ENCODE measurements around the gene BCL2. TPM values are rescaled to one million over a fixed set of nuclear protein-coding genes. Genes with fewer than 3 reads are reported as not detected.
A peak's percentile ranks its signal among the peaks of the same experiment; 100 is the strongest.

BCL2 gene
- total RNA-seq, 2 donors from 2014 or later = 56.5 to 83.5 TPM

DNA sequence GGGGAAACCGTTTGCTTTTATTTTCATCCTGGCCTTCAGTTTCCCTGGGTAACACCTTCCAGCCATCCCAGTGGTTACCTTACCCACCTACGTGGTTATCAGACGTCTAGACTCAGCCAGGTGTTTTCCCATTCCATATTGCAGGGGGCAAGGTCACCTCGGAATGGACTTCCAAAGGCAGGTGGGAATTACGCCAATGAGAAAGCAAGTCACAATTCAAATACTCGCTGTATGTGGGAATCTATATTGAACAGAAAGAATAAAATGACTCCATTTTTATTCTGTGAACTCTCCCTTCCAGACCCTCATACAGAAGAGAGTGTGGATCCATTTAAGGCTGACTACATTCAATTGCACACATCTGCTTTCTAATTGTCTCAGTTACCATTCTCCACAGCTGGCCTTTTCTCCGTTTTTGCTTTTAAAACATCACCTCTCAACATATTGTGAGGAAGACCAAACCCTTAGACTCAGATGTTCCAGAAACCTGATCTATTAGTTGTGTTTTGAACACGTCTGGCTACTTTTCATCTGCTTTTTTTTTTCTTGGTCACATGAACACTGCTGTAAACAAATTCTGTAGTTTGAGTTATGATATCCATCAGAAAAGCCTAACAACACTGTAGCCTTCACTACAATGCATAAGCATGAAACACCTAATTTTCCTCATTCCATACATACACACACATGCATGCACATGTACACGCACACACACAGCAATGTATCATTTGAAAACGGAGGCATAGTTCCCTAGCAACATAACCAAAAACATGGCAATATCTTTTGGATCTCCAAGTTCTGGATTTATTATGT lies 59.8 kb downstream of the BCL2 start:
- peak overlapping the region; percentile 37 to 82 for H3K27ac Mint-ChIP-seq

DNA sequence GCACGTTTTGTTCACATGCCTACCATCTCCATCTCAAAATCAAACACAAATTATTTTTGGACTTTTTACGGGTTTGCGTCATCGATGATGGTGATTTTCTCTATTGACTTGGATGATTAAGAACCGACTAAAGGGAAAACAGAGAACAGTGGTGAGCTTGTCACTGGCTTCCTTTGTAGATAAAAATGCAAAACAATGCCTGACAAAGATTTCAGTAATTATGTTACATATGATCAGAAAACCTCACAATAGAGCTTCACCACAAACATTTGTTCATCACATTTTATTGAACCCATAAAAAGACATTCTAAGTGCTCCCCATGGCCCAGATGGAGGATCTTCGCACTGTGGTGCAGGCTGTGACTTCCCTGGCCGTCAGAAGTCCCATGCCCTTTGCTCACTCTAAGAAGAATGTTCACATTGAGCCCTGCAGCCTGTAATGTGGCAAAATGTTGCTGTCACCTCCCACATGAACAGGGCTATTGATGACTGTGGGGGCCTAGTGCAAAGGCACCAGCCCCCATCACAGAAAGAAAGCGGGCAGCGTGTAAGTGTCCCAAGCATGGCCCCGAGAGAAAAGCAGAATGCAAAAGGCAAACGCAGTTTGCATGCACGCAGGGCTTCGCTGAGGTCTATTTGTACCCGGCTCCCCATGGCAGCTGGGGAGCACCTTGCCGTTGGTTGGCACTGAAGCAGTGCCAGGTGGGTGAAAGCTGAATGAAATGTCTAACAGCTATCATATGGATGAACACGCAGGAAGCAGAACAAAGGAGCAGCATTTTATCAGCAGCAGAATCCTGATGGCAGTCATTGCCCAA lies 60.6 kb downstream of the BCL2 start:
- peak overlapping the region; percentile 37 to 46 for H3K27ac Mint-ChIP-seq

More for the DNA sequence above, 59.8 kb downstream of the BCL2 start:
- H3K36me3 Mint-ChIP-seq = peaks cover 12 to 55% of the 10 kb centered on the region in 2 donors
- peaks cover 1 to 7% of the 10 kb centered on the region in 2 donors for H3K9me3 Mint-ChIP-seq
- no peak for DNase-seq (ENCODE audit: low spot score in 2 of 2)
- ATAC-seq = peak in 1 of 2 donors; percentile 50

DNA sequence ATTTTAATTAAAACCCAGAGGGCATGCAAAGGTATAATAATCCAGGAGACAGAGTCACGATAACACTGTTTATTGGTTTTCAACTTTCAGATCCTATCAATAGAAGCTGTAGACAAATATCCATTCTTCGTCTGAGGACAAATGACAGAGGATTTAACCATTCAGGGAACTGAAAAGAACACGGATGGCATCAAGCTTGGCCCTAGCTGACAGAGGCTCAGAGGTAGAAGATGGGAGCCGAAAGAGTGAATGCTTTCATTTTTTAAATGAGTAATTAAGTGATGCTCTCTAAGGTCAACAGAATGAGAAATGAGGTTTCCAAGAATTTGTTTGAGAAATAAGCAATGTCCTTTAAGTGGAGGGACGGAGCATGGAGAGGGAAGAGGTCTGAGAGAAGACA lies 62.1 kb downstream of the BCL2 start:
- peak overlapping the region; percentile 27 to 73 for H3K27ac Mint-ChIP-seq
- no peak for ATAC-seq

More for the DNA sequence above, 60.6 kb downstream of the BCL2 start:
- ATAC-seq (peak in 1 of 2 donors; percentile 32), DNase-seq (ENCODE audit: low spot score in 2 of 2) (no peak)
- peaks cover 4 to 10% of the 10 kb centered on the region in 2 donors for H3K9me3 Mint-ChIP-seq
- peaks cover 16 to 61% of the 10 kb centered on the region in 2 donors for H3K36me3 Mint-ChIP-seq

DNA sequence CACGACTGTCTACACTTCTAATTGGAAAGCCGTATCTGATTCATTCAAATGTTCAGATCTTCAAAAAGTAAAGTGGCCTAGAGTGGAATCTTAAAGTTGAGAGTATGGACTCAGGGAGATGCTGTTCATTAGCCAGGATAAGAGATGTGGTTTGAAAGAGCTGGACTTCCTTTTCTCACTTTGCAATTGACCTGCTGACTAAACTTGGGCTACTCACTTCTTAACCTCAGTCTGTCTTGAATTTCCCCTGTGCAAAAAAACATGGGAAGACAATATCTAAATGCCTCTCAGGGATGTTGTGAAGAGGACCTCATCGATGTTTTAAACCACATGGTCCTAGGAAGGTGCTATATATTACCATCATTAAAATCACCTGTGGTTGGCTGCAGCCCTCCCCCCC lies 64.1 kb downstream of the BCL2 start:
- peaks cover 8 to 17% of the 10 kb centered on the region in 2 donors for H3K9me3 Mint-ChIP-seq
- DNase-seq (ENCODE audit: low spot score in 2 of 2) = no peak
- peak in 1 of 2 donors; percentile 58 for ATAC-seq
- H3K27ac Mint-ChIP-seq = no peak overlapping the region
- peaks cover 24 to 75% of the 10 kb centered on the region in 2 donors for H3K36me3 Mint-ChIP-seq

More for the DNA sequence above, 62.1 kb downstream of the BCL2 start:
- no peak for DNase-seq (ENCODE audit: low spot score in 2 of 2)
- Mint-ChIP-seq H3K9me3 (peaks cover 6 to 14% of the 10 kb centered on the region in 2 donors), H3K36me3 (peaks cover 22 to 72% of the 10 kb centered on the region in 2 donors)

- DNase-seq (ENCODE audit: low spot score in 2 of 2) = no peak
- ATAC-seq = peak in 1 of 2 donors; percentile 65
- Mint-ChIP-seq H3K27ac (no peak overlapping the region), H3K9me3 (peaks cover 8 to 17% of the 10 kb centered on the region in 2 donors), H3K36me3 (peaks cover 24 to 77% of the 10 kb centered on the region in 2 donors)
Observed at GRCh38 chr18:63254716-63255399, 64.7 kb downstream of the BCL2 start.

DNA sequence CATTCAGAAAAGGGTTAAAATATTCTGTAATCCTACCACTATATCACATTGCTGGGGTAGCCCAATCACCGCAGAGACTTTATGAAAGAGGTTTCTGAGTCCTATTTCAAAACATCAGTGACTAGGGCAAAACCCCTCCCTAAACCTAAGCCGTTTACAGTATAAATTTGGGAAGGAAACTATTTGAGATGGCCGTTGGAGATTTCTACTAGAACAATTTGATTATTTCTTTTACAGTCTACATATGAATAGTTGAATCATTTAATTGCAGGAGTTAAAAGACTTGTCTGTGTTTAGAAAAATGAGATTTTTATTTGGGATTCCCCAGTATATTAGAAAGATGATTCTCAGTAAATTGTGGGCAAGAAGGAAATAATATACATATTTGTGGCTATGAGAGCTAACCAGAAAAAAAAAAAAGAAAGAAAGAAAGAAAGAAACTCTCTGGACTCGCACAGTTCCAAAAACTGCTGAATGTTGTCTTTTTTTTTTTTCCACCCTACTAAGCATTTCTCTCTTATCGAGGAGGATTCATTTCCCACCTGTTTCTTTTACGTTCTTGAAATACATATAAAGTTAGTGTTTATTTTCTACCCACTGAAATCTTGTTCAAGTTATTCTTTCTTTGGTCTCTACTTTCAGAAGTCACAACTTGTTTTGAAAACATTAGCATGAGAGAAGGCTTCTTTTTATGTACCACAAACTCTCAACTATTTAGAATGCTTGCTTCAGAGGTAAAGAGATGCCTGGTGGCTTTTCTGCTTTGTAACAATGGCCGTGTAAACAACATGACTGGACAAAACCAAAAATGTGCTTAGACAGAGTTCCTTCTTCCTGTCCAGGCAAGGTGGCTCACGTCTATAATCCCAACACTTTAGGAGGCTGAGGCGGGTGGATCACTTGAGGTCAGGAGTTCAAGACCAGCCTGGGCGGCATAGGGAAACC lies 65.9 kb downstream of the BCL2 start:
- Mint-ChIP-seq H3K36me3 (peaks cover 22 to 80% of the 10 kb centered on the region in 2 donors), H3K27ac (peak overlapping the region; percentile 18 to 32), H3K9me3 (peaks cover 8 to 20% of the 10 kb centered on the region in 2 donors)
- no peak for DNase-seq (ENCODE audit: low spot score in 2 of 2)
- ATAC-seq = peak in 1 of 2 donors; percentile 17

GRCh38 chr18:63253014-63253413 lies 66.6 kb downstream of the BCL2 start:
- ATAC-seq = no peak
- DNase-seq (ENCODE audit: low spot score in 2 of 2) = no peak
- H3K36me3 Mint-ChIP-seq = peaks cover 22 to 82% of the 10 kb centered on the region in 2 donors
- peaks cover 8 to 20% of the 10 kb centered on the region in 2 donors for H3K9me3 Mint-ChIP-seq
- no peak overlapping the region for H3K27ac Mint-ChIP-seq

- Mint-ChIP-seq H3K36me3 (peaks cover 16 to 78% of the 10 kb centered on the region in 2 donors), H3K27ac (peak overlapping the region in 1 of 2 donors; percentile 45), H3K9me3 (peaks cover 7 to 20% of the 10 kb centered on the region in 2 donors)
- ATAC-seq (peak; percentile 39 to 71), DNase-seq (ENCODE audit: low spot score in 2 of 2) (no peak)
Observed at GRCh38 chr18:63249771-63250170, 69.8 kb downstream of the BCL2 start.

- DNase-seq (ENCODE audit: low spot score in 2 of 2) (no peak), ATAC-seq (no peak)
- Mint-ChIP-seq H3K9me3 (peaks cover 4 to 17% of the 10 kb centered on the region in 2 donors), H3K27ac (no peak overlapping the region), H3K36me3 (peaks cover 12 to 66% of the 10 kb centered on the region in 2 donors)
Observed at GRCh38 chr18:63247926-63248325, 71.6 kb downstream of the BCL2 start.

DNA sequence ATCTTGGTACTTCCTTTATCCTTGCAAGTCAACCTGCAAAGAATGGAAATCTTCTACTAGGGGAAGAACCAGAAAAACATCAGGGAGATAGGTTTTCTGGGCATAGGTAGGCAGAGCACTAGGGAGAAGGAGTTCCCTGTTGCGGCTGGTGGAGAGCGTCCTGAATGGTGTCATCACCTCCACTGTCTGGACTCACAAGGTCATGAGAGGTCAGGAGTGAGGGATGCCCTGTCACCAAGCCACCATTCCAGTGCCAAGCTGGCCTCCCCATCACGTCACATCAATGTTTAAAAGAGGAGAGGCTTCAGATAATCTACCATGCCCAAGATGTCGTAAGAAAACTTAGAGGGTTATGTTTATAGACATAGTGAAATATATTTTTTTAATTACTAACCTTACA lies 72.1 kb downstream of the BCL2 start:
- peaks cover 12 to 62% of the 10 kb centered on the region in 2 donors for H3K36me3 Mint-ChIP-seq
- no peak overlapping the region for H3K27ac Mint-ChIP-seq
- DNase-seq (ENCODE audit: low spot score in 2 of 2) (no peak), ATAC-seq (no peak)
- peaks cover 2 to 14% of the 10 kb centered on the region in 2 donors for H3K9me3 Mint-ChIP-seq

- DNase-seq (ENCODE audit: low spot score in 2 of 2) = no peak
- Mint-ChIP-seq H3K36me3 (peaks cover 19 to 67% of the 10 kb centered on the region in 2 donors), H3K27ac (peak overlapping the region in 1 of 2 donors; percentile 60)
Observed at GRCh38 chr18:63245600-63245999, 74.0 kb downstream of the BCL2 start.

DNA sequence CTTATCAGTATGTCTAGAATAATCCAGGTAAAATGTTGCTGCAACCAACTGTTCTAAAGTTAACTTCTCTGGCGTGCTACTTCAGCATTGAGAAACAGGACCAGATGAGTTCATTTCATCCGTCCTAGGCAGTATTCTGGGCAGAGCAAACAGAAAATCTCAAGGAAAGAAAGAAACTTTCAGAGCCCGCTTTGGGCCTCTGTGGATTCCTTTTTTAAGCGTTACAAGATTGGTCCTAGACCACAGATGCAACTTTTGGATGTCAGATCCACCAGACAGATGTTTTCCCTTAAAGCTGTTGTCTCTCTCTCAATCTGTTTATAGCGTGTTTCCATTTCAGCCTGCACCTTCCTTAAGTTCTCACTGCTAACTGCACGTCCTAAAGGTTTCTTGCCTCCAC lies 75.0 kb downstream of the BCL2 start:
- H3K27ac Mint-ChIP-seq = peak overlapping the region in 1 of 2 donors; percentile 60

More at GRCh38 chr18:63245600-63245999, 74.0 kb downstream of the BCL2 start:
- H3K9me3 Mint-ChIP-seq = peaks cover 0 to 10% of the 10 kb centered on the region in 2 donors
- no peak for ATAC-seq

DNA sequence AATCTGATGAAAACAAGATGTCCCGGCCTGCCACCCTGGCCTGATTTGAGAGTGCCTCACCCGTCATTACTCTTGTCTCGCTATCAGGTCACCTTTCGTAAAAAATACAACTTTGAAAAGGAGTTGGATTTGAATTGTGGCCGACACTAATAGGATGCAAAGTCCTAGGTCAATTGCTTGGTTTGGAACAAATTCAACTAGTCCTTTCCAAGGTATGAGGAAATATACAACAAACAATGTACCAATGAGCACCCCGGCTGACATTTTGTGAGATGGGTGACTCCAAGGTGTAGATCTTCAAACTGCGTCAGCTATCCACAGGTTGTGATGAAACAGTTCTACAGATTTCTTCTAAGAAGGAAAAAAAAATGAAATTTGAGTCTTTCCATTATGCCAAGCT lies 77.8 kb downstream of the BCL2 start:
- ATAC-seq (no peak), DNase-seq (ENCODE audit: low spot score in 2 of 2) (no peak)
- Mint-ChIP-seq H3K36me3 (peaks cover 24 to 70% of the 10 kb centered on the region in 2 donors), H3K9me3 (peaks cover 0 to 6% of the 10 kb centered on the region in 2 donors), H3K27ac (no peak overlapping the region)

More for the DNA sequence above, 75.0 kb downstream of the BCL2 start:
- peaks cover 19 to 67% of the 10 kb centered on the region in 2 donors for H3K36me3 Mint-ChIP-seq
- no peak for ATAC-seq
- H3K9me3 Mint-ChIP-seq = peaks cover 0 to 10% of the 10 kb centered on the region in 2 donors
- no peak for DNase-seq (ENCODE audit: low spot score in 2 of 2)

DNA sequence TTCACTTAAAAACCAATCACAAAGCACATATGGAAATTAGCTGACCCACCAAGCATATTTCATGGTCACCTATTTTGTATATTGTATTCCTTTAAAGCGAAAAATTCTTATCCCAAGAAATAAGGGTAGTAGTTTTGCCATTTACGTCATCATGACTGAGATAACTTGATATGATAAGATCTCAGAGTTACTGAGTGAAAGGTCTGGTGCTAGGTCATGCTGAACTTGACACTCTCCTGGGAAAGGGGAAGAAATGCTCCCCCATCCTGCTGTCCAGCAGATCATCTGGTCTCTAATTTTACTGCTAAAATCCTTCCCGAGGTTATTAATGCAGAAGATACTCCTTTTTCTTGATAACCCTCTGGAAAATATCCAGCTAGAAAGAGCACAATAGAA lies 78.3 kb downstream of the BCL2 start:
- H3K36me3 Mint-ChIP-seq = peaks cover 28 to 70% of the 10 kb centered on the region in 2 donors
- no peak for ATAC-seq
- DNase-seq (ENCODE audit: low spot score in 2 of 2) = no peak
- H3K27ac Mint-ChIP-seq = no peak overlapping the region
- peaks cover 0 to 6% of the 10 kb centered on the region in 2 donors for H3K9me3 Mint-ChIP-seq
